ENCODE measurements around the gene CCNB1IP1.

GRCh38 chr14:20350282-20350681 lies 17.2 kb upstream of the CCNB1IP1 start:
- TF ChIP-seq CTCF (IDR thresholded peaks at IDR 0.05) (no peak), EP300 (IDR thresholded peaks at IDR 0.05) (no peak), POLR2A (IDR thresholded peaks at IDR 0.05) (no peak), POLR2AphosphoS5 (IDR thresholded peaks at IDR 0.05) (no peak)

Data from gastroesophageal sphincter (tissue), 3 donors.